Loucy (cell line): ENCODE measurements around the gene FXYD6.

Experiments
- H2AFZ ChIP-seq: fragments of 200-600 bp; sonication (generic); 2 replicates; pipeline ENCODE4 v1.6.0; 2016; ENCODE audit warnings: antibody characterized with exemption, mild to moderate bottlenecking, low read length, moderate library complexity
- H3F3A ChIP-seq: fragments of 200-600 bp; 2 replicates; pipeline ENCODE4 v1.6.0; 2016; ENCODE audit warnings: antibody characterized with exemption, low read depth, mild to moderate bottlenecking
- H3K27me3 ChIP-seq: fragments of 200-600 bp; sonication (generic); 2 replicates; pipeline ENCODE4 v1.6.1; 2014; ENCODE audit warnings: low read length, mild to moderate bottlenecking; ENCODE audit not compliant: insufficient read depth, poor library complexity, severe bottlenecking
- H3K36me3 ChIP-seq: fragments of 200-600 bp; sonication (generic); 2 replicates; pipeline ENCODE4 v1.6.1; 2016; ENCODE audit warnings: low read length; ENCODE audit not compliant: insufficient read depth
- H3K4me1 ChIP-seq: fragments of 200-600 bp; sonication (generic); 2 replicates; pipeline ENCODE4 v1.5.1; 2014; ENCODE audit warnings: low read length, mild to moderate bottlenecking; ENCODE audit not compliant: insufficient read depth, poor library complexity, severe bottlenecking
- H3K4me2 ChIP-seq: fragments of 200-600 bp; sonication (generic); 2 replicates; pipeline ENCODE4 v1.6.0; 2014; ENCODE audit warnings: antibody characterized with exemption, low read length, low read depth, mild to moderate bottlenecking; ENCODE audit not compliant: poor library complexity, severe bottlenecking
- H3K4me3 ChIP-seq: fragments of 200-600 bp; sonication (generic); 2 replicates; pipeline ENCODE4 v1.5.1; 2014; ENCODE audit warnings: low read length, mild to moderate bottlenecking, mixed read lengths; ENCODE audit not compliant: poor library complexity, severe bottlenecking
- H3K79me2 ChIP-seq: fragments of 200-600 bp; sonication (generic); 2 replicates; pipeline ENCODE4 v1.6.1; 2014; ENCODE audit warnings: low read length; ENCODE audit not compliant: insufficient read depth
- H3K9ac ChIP-seq: fragments of 200-600 bp; sonication (generic); 2 replicates; pipeline ENCODE4 v1.6.0; 2014; ENCODE audit warnings: mild to moderate bottlenecking, low read depth, low read length, moderate library complexity; ENCODE audit not compliant: poor library complexity, severe bottlenecking
- H3K9me2 ChIP-seq: fragments of 200-600 bp; sonication (generic); replicated peaks from 2 replicates; pipeline ENCODE4 v1.6.1; 2016; ENCODE audit warnings: low read depth, low read length, mixed read lengths
- H3K9me3 ChIP-seq: fragments of 200-600 bp; sonication (generic); 2 replicates; pipeline ENCODE4 v1.6.1; 2014; ENCODE audit warnings: mild to moderate bottlenecking, antibody characterized with exemption, low read length, low read depth; ENCODE audit not compliant: insufficient read depth
- H4K20me1 ChIP-seq: fragments of 200-600 bp; sonication (generic); 2 replicates; pipeline ENCODE4 v1.6.0; 2014; ENCODE audit warnings: antibody characterized with exemption, low read length, mild to moderate bottlenecking; ENCODE audit not compliant: insufficient read depth, poor library complexity, severe bottlenecking
- EZH2phosphoT487 ChIP-seq: fragments of 200-600 bp; IDR thresholded peaks from 2 replicates; pipeline ENCODE4 v1.6.1; 2018; ENCODE audit warnings: antibody characterized with exemption, mild to moderate bottlenecking, moderate library complexity, borderline replicate concordance
- TF ChIP-seq, protein P1 (sequence below): fragments of 200-600 bp; sonication (generic); conservative IDR thresholded peaks from 2 replicates; pipeline ENCODE4 v1.5.1; 2014; ENCODE audit warnings: mild to moderate bottlenecking, antibody characterized with exemption, low read length

FXYD6 gene

DNA sequence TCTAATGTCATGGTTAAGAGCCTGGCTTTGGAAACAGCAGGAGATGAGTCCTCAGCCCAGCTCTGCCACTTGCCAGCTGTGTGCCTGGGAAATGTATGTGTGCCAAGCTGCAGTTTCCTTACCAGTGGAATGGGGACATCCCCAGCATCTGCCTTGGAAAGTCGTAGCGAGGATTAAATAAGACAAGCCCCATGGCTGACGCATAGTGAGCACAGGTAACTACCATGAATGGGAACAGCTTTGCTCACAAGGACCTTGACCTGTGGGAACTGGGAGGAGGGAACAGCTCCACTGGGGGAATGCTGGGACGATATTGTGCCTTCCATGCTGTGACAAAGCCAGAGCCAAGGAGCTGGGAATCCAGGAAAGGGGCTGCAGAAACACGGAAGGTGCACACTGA is 76.8 kb downstream of the FXYD6 start:
- no peak overlapping the region for H2AFZ ChIP-seq
- no peak overlapping the region for H3K4me3 ChIP-seq
- H3K9ac ChIP-seq = no peak overlapping the region
- H4K20me1 ChIP-seq = no peaks in the 10 kb centered on the region
- no peaks in the 10 kb centered on the region for H3K4me1 ChIP-seq
- no peaks in the 10 kb centered on the region for H3F3A ChIP-seq
- H3K79me2 ChIP-seq = no peaks in the 10 kb centered on the region
- H3K9me2 ChIP-seq = no peaks in the 10 kb centered on the region
- no peak for TF ChIP-seq EZH2phosphoT487
- TF ChIP-seq, protein P1, sequence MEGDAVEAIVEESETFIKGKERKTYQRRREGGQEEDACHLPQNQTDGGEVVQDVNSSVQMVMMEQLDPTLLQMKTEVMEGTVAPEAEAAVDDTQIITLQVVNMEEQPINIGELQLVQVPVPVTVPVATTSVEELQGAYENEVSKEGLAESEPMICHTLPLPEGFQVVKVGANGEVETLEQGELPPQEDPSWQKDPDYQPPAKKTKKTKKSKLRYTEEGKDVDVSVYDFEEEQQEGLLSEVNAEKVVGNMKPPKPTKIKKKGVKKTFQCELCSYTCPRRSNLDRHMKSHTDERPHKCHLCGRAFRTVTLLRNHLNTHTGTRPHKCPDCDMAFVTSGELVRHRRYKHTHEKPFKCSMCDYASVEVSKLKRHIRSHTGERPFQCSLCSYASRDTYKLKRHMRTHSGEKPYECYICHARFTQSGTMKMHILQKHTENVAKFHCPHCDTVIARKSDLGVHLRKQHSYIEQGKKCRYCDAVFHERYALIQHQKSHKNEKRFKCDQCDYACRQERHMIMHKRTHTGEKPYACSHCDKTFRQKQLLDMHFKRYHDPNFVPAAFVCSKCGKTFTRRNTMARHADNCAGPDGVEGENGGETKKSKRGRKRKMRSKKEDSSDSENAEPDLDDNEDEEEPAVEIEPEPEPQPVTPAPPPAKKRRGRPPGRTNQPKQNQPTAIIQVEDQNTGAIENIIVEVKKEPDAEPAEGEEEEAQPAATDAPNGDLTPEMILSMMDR = no peak
- no peaks in the 10 kb centered on the region for H3K9me3 ChIP-seq
- no peaks in the 10 kb centered on the region for H3K27me3 ChIP-seq
- H3K36me3 ChIP-seq = no peaks in the 10 kb centered on the region
- no peak overlapping the region for H3K4me2 ChIP-seq

DNA sequence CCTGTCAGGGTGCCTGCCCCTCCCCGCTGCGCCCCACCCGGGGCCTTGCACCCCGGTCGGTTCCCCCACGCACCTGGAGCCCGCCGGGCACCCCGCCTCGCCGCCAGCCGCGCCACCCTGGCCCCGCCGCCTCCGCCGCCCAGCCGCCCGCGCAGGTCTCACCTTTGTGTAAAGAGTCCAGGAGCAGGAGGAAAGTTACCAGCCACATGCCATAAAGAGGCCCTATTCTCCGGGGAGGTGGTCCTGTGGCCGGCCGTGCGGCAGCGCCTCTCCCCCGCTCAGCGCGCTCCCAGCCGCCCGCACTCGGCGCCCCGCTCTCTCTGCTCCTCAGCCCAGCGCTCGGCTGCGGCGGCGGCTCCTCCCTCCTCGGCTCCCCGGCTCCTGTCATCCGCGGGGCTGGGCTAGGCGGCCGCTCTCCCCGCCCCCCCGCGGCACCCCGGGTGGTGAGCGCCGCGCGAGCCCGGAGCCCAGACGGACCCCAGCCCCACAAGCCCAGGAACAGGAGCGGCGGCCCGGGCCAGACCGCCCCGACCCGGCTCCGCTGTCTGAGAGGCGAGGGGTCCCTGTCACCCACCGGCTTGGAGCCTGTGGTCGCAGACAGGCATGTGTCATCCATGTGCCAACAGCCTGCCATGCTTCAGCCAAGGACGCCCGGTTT is 79.5 kb downstream of the FXYD6 start, which contains the start of gene DSCAML1:
TSS of gene DSCAML1 (minus strand) at position 345 of the 658 bp plus-strand sequence. CDS start at position 208, 137 bp downstream.
- H3F3A ChIP-seq = no peaks in the 10 kb centered on the region
- no peaks in the 10 kb centered on the region for H3K79me2 ChIP-seq
- no peaks in the 10 kb centered on the region for H3K27me3 ChIP-seq
- H3K9me3 ChIP-seq = no peaks in the 10 kb centered on the region
- no peaks in the 10 kb centered on the region for H3K4me1 ChIP-seq
- no peaks in the 10 kb centered on the region for H4K20me1 ChIP-seq
- TF ChIP-seq EZH2phosphoT487 = no peak
- TF ChIP-seq, protein P1 = no peak
- no peaks in the 10 kb centered on the region for H3K9me2 ChIP-seq
- H2AFZ ChIP-seq = no peak within 1 kb of the TSS
- no peaks in the 10 kb centered on the region for H3K36me3 ChIP-seq
- no peak within 1 kb of the TSS for H3K9ac ChIP-seq
- no peak within 1 kb of the TSS for H3K4me3 ChIP-seq
- no peak within 1 kb of the TSS for H3K4me2 ChIP-seq

DNA sequence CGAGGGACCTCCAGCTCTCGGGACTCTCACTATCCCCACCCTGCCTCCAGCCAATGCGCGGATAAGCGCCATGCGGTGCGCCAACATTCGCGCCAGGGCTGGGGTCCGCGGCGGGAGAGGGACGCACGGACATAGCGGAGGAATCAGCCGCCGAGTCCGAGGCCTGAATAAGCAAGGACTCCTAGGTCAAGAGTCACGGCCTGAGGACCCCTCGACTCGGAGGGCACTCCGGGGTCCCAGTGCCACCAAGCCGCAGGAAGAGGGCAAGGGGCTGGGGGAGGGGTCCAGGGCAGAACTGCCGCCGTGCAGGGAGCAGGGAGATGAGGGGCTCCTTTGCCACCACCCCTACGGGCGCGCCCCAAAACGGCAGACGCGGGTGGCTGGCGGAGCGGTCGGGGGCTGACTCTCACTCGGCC is 80.0 kb downstream of the FXYD6 start:
- H3F3A ChIP-seq = no peaks in the 10 kb centered on the region
- H3K9me3 ChIP-seq = no peaks in the 10 kb centered on the region
- H3K9me2 ChIP-seq = no peaks in the 10 kb centered on the region
- no peak overlapping the region for H3K4me3 ChIP-seq
- H3K79me2 ChIP-seq = no peaks in the 10 kb centered on the region
- no peaks in the 10 kb centered on the region for H4K20me1 ChIP-seq
- no peak for TF ChIP-seq EZH2phosphoT487
- TF ChIP-seq, protein P1 = no peak
- H3K36me3 ChIP-seq = no peaks in the 10 kb centered on the region
- H3K4me1 ChIP-seq = no peaks in the 10 kb centered on the region
- H3K4me2 ChIP-seq = no peak overlapping the region
- no peak overlapping the region for H3K9ac ChIP-seq
- H2AFZ ChIP-seq = no peak overlapping the region
- no peaks in the 10 kb centered on the region for H3K27me3 ChIP-seq
